HG03558 (cell line): ENCODE measurements around the gene CAPN10.
"Not testable (repeated sequence)": the region's sequence is repeated elsewhere in the genome, so short reads cannot be mapped to it uniquely, and the experiment has no call there.

Experiments used
- ATAC-seq: cut with Tn5 transposase; IDR thresholded peaks from one replicate; pipeline ENCODE4 v1.9.1; 2021; ENCODE audit warnings: moderate number of reproducible peaks; ENCODE audit not compliant: unreplicated experiment; ENCODE audit errors: extremely low read depth

Gene CAPN10

DNA sequence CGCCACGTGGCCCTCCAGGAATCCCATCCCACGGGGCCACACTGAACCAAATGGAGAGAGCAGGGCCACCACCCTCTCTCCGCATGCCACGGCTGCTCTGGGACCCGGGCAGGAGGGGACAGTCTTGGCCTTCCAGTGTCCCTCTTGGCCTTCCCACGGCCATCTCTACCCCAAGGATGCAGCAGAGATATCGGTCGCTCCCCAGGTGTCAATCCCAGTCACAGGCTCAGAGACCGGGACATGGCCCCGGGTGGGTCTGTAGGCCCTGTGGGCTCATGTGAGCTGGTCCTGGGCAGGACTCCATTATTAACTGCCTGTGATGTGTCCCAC is 15.3 kb downstream of the CAPN10 start:
- ATAC-seq: no peak

DNA sequence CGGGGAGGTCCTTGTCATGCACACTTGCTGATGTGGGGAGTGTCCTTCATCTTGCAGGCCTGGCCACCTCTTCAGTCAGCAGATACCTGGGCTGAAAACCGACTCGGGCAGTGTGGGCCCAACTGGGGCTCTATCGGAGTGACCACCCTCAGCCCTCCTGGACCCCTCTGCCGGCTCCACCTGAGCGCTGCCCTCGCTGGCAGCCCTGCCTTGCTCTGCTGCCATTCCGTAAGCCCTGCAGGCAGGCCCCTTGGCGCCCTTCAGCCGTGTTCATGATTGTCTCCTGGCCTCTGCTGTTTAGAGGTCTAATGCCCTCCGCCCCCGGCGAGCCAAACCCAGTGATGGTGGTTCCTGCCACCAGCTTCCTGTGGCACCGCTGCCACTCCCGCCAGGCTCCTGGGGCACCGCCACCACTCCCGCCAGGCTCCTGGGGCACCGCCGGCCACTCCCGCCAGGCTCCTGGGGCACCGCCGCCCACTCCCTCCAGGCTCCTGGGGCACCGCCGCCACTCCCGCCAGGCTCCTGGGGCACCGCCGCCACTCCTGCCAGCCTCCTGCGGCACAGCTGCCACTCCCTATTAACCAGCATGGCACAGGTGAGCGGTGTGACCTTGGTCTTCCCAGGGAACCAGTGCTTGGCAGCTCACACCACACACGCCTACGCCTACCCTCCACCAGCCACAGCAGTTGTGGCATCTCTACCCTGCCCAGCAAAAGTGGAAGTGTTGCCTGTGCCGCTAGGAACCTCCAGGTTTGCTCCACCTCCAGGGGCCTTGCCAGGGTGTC is 15.9 kb downstream of the CAPN10 start:
- no peak for ATAC-seq

DNA sequence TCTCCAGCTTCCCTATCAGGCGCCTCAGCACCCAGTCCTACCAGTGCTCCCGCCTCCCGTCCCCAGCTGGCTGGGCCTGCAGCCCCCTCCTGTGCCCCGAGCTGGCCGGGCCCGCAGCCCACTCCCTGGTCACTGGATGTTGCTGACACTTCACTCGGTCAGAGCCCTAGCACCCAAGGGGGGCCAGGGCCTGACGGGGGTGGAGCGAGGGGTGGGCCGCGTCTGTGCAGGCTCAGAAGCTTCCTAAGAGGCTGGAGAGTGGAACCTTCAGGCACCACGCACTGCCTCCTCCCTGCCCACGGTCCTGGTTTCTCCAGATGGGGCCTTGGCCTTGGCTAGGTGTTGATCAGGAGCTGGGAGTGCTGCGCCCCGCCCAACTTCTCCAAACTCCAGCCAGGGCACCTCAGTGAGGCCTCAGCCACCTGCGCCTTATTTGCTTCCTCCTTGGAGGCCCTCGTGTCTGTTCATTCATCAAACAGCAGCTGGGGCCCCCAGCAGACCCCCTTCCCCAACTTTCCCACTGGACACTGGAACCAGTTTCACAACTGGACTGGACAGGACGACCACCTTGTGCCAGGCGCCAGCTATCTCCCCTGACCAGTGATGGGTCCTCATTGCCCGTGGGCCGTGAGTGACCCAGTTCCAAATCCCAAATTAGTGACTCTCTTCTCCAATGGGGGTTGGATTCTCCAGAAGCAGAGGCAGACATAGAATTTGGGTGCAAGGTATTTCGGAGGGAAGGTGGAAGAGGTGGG is 16.7 kb downstream of the CAPN10 start:
- no peak for ATAC-seq

DNA sequence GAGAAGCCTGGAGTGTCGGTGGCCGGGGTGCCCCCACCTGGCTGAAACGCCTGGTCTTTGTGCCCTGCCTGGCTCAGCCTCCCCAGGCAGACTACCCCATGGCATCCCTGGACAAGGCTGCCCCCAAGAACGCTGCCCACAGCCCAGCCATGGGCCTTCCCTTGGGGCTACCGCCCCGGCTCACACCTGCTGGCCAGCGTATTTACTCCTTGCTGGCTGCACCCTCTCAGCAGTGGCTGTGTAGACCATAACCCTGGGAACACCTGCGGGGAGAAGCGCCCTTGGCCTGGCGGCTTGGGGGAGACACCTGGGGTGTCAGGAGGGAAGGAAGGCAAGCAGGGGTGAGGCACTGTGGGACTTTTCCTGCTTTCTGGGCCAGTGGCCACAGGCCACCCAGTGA is 17.3 kb downstream of the CAPN10 start:
- ATAC-seq: no peak

DNA sequence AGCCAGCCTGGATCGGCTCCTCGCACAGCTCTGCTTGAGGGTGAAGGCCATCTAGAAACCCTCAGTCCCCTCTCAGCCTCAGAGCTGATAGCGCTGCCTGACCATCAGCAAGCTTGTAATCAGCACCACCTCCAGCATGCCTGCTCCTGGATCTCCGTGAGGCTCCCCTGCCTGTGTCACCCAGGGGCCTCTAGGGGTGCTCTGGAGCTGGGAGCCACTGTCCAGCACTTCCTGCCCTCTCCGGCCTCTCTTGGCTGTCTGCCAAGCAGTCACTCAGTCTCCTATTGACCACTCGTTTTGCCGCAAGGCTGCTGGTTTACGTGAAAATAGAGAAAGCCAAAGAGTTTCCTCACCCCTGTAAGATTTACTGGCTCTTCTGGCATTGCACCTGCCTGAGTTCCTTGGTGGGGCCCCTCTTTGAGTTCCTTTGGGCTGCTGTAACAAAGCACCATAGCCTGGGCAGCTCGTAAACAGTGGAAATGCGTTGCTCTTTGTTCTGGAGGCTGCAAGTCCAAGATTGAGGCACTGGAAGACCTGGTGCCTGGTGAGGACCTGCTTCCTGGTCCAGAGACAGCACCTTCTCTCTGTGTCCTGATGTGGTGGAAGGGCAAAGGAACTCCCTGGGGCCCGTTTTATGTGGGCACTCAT is 17.9 kb downstream of the CAPN10 start:
- no peak for ATAC-seq

DNA sequence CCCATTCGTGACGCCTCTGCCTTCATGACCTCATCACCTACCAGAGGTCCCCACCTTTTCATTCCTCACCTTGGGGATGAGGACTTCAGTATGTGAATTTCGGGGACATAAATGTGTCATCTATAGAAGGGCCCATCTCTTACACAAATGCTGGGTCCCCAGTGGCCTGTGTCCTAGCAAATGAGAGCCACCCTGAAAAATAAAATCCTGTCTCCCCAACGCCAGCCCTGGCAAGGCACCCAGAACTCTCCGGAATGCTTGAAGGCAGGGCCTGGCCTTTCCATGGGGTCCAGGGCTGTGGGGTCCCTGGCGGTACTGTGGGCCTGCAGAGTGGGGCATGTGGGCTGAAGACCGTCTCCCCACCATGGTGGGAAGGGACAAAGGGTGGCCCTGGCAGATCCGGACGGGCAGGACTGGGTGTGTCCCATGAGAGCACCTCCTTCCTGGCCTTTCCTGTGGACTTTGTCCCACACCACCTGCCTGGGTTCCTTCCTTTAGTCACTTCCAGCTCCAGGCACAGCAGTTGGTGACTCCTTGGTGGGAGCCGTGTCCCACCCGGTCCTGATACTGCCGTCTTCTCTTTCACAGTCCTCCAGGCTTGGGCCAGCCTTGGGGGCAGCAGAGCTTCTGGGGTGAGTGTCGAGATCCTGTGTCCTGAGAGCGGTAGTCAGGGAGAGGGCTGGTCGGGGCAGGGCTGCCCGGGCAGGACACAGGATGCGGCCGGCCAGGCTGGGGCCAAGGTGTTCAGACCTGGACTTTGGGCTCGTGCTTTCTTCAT is 18.6 kb downstream of the CAPN10 start:
- ATAC-seq: no peak

DNA sequence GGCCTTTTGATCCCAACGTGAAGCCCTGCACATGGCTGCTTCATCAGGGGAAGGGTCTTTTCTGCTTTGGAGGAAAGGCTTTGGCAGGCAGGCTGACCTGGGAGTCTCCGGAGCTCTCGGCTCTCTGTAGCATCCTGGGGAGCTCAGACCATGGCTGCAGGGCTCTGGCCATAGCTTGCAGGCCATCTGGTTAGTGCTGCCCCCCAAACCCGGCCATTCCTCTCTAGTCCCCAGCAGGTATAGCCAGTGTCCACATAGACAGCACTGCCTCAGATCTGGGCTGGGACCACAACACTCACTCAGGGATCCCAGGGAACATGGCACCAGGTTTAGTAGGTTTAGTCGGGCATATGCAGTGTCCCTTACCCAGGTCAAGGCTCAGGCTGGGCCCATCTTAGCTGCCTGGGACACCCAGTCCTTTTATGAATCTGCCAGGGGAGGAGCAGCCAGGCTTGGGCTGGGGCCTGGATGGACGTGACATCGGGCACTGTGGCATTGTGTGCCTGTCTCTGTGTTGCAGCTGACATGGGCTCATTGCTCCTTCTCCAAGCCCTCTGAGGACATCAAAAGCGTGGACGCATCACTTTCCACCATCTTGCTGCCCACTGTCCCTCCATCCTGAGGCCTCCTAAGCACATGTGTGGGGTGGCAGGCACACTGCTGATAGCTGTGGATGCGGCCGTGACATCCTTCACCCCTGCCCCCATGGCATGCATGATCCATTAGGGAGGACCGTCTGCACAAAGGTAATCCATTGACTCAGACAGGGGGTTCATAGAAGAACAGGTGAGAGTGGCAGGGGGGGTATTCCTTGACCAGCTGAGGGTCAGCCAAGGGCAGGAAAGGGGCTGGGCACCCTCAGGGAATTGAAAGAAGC is 19.6 kb downstream of the CAPN10 start:
- ATAC-seq: no peak

DNA sequence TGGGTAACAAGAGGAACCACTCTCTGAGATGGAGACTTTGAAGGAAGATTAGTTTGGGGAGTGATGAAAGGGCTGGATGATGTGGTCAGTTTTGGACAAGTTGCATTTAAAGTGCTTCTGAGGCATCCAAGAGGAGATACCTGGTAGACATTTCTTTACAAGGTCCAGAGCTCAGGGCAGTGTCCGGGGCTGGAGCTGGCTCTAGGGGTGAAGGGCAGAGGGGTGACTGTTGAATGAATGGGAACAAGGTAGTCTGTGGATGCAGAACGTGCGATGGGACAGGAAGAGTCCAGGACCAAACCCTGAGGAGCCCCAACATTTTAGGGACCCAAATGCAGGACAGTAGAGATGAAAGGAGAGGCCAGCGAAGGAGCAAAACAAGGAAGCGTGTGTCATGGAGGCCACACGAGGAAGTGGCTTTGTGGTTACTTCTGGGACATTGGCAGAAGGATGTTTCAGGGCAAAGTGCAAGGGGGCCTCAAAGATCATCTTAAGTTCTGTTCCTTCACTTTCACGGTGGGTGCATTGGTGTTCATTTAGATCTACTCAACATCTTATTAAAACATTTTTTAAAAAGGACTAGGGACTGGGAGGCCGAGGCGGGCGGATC is 25.2 kb downstream of the CAPN10 start:
- no peak for ATAC-seq

DNA sequence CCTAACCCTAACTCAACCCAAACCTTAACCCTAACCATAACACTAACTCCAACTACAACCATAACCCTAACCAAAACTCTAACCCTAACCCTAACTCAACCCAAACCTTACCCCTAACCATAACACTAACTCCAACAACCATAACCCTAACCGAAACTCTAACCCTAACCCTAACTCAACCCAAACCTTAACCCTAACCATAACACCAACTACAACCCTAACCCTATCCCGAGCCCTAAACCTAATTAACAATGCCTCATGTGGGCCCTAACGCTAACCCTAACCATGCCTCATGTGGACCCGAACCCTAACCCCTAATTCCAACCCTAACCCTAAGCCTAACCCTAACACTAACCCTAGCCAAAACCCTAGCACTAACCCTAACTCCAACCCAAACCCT is 27.2 kb downstream of the CAPN10 start:
- ATAC-seq: no peak

DNA sequence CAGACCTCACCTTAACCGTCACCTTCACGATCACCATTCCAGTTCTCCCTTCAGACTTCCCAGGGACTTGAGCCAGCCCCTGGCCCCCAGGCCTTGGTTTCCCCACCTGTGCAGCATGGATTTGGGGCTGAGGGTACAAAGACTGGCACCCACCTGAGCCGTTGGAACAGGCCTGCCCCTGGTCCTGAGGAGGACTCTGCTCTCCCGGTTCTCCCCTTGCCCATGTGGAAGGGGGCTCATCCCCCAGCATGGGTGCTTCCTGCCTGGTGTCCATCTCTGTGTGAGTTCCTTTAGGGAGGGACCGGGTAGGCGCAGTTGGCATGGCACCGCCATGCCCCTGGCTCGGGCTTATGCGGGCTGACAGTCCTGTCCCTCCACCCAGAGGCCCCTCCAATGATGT is 27.9 kb downstream of the CAPN10 start:
- no peak for ATAC-seq

DNA sequence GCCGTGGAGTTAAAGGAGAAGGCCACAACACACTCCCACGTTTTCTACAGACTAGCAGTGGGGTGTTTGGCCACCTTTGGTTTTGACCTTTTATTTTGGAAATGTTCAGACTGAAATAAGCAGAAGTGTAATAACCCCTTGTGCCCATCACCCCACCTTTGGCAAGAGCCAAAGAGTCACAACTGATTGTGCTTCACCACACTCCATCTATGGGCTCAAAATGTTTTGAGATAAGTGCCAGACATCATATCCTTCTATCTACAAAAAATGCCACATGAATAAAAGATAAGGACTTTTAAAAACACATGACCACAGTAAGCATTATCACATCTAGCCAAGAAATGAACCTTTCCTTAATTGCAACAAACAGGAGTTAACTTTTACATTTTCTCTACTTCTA is 28.9 kb downstream of the CAPN10 start:
- no peak for ATAC-seq

DNA sequence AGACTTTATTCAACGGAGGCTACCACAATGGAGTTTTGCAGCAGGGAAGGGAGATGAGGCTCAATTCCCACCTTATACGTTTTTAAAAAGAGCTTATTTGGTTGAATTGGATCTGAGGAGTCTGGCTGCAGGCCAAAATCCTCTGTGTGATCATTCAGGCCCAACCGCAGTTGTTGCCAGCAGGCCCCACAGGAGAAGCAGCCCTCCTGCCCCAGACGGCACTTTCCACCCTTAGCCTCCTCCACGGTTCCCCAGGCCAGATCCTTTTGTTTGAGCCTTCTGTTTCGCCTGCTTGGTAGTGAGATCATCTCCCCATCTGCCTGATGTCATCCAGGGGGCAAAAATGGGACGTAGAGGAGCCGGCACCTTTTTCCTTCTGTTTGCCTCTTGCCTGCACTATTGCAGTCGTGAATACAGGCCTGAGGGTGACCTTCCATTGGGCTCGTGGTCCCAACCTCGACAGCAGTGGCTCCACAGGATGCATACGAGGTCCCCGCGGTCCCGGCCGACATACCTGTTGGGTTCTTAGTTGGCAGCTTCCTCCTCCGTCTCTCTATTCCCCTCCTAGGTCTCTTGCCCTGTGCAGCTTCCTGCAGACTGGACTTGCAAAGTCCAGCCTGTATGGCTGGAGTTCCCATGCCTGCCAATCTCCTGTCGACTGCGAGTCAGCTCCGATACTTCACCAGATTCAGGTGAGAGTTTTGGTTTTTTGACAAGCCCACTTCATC is 29.4 kb downstream of the CAPN10 start:
- no peak for ATAC-seq

DNA sequence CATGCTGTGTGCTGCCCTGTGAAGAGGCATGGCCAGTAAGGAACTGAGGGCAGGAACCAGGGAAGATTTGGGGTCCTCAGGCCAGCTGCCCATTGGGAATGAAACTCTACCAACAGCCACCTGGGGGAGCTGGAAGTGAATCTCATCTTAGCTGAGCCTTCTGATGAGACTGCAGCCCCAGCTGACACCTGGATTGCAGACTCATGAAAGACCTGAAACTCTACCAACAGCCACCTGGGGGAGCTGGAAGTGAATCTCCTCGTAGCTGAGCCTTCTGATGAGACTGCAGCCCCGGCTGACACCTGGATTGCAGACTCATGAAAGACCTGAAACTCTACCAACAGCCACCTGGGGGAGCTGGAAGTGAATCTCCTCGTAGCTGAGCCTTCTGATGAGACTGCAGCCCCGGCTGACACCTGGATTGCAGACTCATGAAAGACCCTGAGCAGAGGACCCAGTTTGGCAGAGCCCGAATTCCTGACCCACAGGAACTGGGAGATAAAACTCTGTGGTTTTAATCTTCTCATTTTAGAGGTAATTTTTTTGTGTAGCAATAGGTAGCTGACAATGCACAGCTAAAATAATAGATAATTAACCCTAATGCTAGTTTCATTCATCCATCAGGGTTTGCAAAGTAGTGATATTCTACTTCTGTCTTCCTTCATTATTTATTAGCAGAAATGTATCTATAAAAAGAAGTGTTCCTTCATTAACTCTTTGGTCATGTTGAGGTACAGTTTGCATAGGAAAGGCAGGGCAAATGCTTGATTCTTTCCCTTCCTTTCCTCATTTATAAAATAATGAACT is 30.5 kb downstream of the CAPN10 start:
- not testable (repeated sequence) for ATAC-seq

DNA sequence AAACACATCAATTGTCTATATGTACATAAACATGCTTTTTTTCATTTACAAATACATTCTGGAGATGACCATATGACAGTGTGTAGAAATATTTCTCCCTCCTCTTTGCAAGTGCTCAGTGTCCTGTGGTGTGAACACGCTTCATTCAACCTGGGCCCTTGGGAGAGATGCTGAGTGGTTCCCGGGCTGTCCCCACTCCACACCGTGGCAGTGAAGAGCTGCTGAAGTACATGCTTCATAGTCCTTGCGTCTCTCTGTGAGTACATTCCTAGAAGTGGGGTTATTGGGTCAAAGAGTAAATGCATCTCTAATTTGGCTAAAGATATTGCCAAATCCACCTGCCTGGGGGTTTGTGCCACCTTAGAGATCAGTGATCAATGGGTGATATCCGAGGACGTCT is 32.2 kb downstream of the CAPN10 start:
- ATAC-seq: no peak

DNA sequence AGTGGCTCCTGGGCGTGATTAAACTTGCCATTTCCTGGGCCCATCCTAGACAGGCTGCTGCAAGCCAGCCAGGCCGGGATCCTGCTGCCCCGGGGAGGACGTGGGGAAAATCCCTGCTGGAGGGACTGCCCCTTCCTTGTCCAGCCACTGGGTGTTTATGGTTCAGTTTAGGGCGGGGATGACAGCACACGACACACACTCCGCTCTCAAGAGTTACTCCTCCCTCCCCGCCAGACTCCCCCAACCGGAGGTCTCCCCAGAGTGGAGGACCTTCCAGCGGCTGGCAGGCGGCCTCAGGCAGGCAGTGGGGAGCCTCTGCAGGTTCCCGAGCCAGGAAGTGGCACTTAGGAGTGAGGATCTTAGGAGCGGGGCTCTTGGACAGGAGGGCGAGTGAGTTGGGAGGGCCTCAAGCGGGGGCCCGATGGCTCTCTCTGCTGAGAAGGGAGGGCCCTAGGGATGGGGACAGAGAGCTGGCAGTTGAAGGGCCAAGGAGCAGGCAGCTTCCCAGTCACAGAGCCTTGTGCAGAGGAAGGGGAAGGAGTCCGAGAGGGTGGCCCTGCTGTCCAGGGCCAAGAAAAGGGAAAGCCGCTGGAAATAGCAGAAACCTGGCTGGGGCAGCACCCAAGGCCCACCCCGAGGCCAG is 33.1 kb downstream of the CAPN10 start:
- ATAC-seq: no peak

DNA sequence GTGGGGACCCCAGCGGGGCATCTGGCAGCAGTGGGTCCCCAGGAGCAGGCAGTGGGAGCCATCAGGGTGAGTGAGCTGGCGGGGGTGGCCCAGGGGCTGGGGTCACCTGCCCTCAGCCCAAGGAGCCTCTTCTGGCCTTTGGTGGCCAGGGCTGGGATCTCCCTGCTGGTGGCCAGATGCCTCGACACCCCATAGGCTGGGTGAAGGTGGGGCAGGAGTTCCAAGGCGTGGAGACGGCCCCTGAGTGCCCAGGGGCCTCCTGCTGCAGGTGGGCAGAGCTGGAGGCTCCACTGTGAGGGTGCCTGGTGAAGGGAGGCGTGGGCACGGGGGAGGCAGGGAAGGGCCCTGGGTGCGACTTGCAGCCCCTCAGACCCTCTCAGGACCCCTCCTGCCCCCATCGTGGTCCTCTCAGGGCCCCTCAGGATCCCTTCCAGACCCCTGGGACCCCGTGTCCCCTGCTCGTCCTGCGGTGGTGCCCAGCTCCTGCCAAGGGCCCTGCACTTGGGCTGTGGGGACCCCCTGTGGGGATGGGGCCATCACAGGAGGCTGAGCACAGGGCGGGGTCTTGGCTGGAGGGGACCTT is 33.7 kb downstream of the CAPN10 start:
- ATAC-seq: no peak

DNA sequence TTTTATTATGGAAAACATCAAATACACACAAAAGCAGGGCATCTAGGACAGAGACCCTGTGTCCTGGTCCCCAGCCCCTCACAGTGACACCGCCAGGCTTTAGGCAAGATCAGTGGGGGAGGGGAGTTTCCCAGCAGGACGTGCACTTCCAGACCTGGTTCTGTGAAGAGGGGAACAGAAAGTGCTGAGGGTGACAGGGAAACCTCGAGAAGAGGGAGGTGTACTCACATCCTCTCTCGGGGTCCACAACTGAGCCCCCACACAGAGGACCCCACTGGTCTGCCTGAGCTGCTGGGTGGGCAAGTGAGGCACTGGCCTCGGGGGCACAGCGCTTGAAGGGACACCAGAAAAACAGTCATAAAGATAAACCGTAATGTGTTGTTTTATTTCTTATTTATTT is 34.3 kb downstream of the CAPN10 start:
- no peak for ATAC-seq
